Lower leg skin (tissue), 3 donors: Measurements from ENCODE around the gene ADGRE3.

Source experiments
- POLR2A ChIP-seq, 2 donors: fragments of 450-650 bp; IDR thresholded peaks; one replicate each; pipeline ENCODE4 v1.6.1; 2016 to 2017; ENCODE audit warnings: antibody characterized with exemption in 2 of 2, mild to moderate bottlenecking in 1 of 2, moderate library complexity in 1 of 2
- TF ChIP-seq, protein P1 (sequence below), 3 donors: fragments of 450-650 bp; IDR thresholded peaks; one replicate each; pipeline ENCODE4 v1.5.1; 2016; ENCODE audit warnings: antibody characterized with exemption in 3 of 3, mild to moderate bottlenecking in 3 of 3, moderate library complexity in 2 of 3

DNA sequence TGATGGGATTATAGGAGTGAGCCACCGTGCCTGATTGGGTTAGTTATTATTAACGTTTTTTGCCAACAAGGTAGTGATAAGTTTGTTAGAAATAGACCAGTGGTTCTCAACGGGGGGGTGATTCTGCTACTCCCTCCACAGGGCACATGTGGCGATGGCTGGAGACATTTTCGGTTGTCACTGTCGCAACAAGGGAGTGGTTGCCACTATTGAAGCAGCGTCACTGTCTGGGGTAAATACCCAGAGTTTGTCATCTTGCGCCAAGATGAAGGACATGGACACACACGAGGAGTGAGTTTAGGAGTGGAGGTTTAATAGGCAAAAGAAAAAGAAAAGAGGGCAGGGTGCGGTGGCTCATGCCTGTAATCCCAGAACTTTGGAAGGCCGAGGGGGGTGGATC is 18.9 kb downstream of the ADGRE3 start:
- no peak for TF ChIP-seq POLR2A (IDR thresholded peaks at IDR 0.05)
- TF ChIP-seq, protein P1, sequence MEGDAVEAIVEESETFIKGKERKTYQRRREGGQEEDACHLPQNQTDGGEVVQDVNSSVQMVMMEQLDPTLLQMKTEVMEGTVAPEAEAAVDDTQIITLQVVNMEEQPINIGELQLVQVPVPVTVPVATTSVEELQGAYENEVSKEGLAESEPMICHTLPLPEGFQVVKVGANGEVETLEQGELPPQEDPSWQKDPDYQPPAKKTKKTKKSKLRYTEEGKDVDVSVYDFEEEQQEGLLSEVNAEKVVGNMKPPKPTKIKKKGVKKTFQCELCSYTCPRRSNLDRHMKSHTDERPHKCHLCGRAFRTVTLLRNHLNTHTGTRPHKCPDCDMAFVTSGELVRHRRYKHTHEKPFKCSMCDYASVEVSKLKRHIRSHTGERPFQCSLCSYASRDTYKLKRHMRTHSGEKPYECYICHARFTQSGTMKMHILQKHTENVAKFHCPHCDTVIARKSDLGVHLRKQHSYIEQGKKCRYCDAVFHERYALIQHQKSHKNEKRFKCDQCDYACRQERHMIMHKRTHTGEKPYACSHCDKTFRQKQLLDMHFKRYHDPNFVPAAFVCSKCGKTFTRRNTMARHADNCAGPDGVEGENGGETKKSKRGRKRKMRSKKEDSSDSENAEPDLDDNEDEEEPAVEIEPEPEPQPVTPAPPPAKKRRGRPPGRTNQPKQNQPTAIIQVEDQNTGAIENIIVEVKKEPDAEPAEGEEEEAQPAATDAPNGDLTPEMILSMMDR (IDR thresholded peaks at IDR 0.05): no peak
